ENCODE data around the gene KLF6. TPM values are rescaled to one million over a fixed set of nuclear protein-coding genes. Genes with fewer than 3 reads are reported as not detected.
A peak's percentile ranks its signal among the peaks of the same experiment; 100 is the strongest.

Gene KLF6
- total RNA-seq = 201 to 355 TPM (median 330 TPM) in 3 replicates
- long read RNA-seq, full-length matches to known transcripts = 344 of 429 reads
- long read RNA-seq, partial matches to known transcripts = 54 of 429 reads
- long read RNA-seq, other reads (novel, unspliced or antisense) = 31 of 429 reads

- peak; percentile 49 for TF ChIP-seq CTCF (IDR thresholded peaks at IDR 0.05)
- H3K9me3 Mint-ChIP-seq (ENCODE audit: low read depth) = peaks cover 4% of the 10 kb centered on the region
- DNase-seq (ENCODE audit: low spot score) = no peak
- H3K4me3 Mint-ChIP-seq (ENCODE audit: unreplicated experiment) = peak within 1 kb of the TSS; percentile 94
- H3K27ac Mint-ChIP-seq (ENCODE audit: unreplicated experiment) = peak within 1 kb of the TSS; percentile 99
- H3K36me3 Mint-ChIP-seq (ENCODE audit: low read depth) = peaks cover 48% of the 10 kb centered on the region
- no peaks in the 10 kb centered on the region for H3K27me3 Mint-ChIP-seq (ENCODE audit: low read depth)
- H3K4me1 Mint-ChIP-seq (ENCODE audit: low read depth) = peaks cover 35% of the 10 kb centered on the region
Observed at GRCh38 chr10:3784510-3785250, at the start of gene KLF6. TSS of gene KLF6 (minus strand) at chr10:3785209. CDS start at chr10:3785014, 195 bp downstream.

DNA sequence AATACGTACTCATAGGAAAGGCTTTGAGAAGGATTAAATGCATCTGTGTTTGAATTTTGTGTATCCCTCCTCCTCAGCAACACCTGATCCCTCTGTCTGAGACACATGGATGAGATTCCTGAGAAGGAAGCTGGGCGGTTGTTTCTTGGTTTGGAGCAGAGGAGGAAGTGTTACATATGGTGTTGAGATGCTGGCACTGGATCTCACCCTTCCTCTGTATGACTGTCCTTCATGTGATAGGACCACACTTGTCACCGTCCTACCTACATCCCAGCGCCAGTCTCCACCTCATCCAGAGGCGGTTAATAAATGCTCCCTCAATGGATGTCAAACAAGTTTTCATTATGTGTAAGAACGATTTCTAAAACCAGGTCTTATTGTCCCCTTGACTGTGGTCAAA is 49.4 kb upstream of the KLF6 start:
- Mint-ChIP-seq H3K27me3 (ENCODE audit: low read depth) (no peaks in the 10 kb centered on the region), H3K36me3 (ENCODE audit: low read depth) (no peaks in the 10 kb centered on the region), H3K27ac (ENCODE audit: unreplicated experiment) (no peak overlapping the region), H3K9me3 (ENCODE audit: low read depth) (no peaks in the 10 kb centered on the region), H3K4me1 (ENCODE audit: low read depth) (peaks cover 36% of the 10 kb centered on the region), H3K4me3 (ENCODE audit: unreplicated experiment) (no peak overlapping the region)
- TF ChIP-seq CTCF (IDR thresholded peaks at IDR 0.05) = no peak
- no peak for DNase-seq (ENCODE audit: low spot score)

DNA sequence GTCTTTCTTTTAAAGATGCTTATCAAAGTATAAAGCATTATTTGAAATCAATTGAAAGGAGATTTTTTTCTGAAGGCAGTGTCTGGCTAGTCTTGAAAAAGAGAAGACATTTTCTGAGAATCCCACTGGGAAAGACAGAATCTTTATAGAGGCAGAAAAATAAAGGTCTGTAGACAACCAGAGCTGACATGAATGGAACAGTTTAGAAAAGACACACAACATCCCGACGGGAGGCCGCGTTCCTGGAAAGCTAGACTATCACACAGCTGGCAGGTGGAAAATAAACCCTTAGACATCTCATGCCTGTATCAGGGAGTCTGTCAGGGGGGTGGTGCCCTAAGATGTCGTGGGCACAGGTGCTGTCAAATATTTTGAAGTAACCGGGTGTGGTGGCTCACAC is 48.0 kb upstream of the KLF6 start:
- Mint-ChIP-seq H3K9me3 (ENCODE audit: low read depth) (no peaks in the 10 kb centered on the region), H3K27ac (ENCODE audit: unreplicated experiment) (no peak overlapping the region), H3K4me1 (ENCODE audit: low read depth) (peaks cover 50% of the 10 kb centered on the region), H3K4me3 (ENCODE audit: unreplicated experiment) (no peak overlapping the region), H3K27me3 (ENCODE audit: low read depth) (no peaks in the 10 kb centered on the region), H3K36me3 (ENCODE audit: low read depth) (no peaks in the 10 kb centered on the region)
- TF ChIP-seq CTCF (IDR thresholded peaks at IDR 0.05) = no peak
- no peak for DNase-seq (ENCODE audit: low spot score)

- no peak overlapping the region for H3K27ac Mint-ChIP-seq (ENCODE audit: unreplicated experiment)
- no peak for TF ChIP-seq CTCF (IDR thresholded peaks at IDR 0.05)
- H3K4me1 Mint-ChIP-seq (ENCODE audit: low read depth) = peaks cover 58% of the 10 kb centered on the region
- no peaks in the 10 kb centered on the region for H3K27me3 Mint-ChIP-seq (ENCODE audit: low read depth)
- no peaks in the 10 kb centered on the region for H3K9me3 Mint-ChIP-seq (ENCODE audit: low read depth)
- no peak for DNase-seq (ENCODE audit: low spot score)
- H3K4me3 Mint-ChIP-seq (ENCODE audit: unreplicated experiment) = no peak overlapping the region
- no peaks in the 10 kb centered on the region for H3K36me3 Mint-ChIP-seq (ENCODE audit: low read depth)
Observed at GRCh38 chr10:3832022-3832786, 47.2 kb upstream of the KLF6 start.

DNA sequence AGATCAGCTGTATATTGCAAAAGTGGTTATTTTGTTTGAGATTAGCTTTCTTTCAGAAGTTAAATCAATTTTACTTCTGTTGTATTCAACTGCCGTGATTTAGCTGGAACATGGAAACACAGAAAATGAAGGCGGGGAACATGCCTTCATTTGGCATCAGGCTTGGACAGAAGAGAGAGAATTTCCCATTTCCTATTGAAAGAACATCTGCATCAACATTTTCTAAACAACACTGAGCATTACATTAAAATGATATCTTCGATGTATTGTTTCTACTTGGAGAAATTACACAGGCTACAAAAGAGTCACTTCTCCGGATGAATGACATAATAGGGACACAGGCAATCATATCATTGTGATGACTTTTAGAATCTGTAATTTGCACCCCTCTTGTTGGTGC is 46.6 kb upstream of the KLF6 start:
- Mint-ChIP-seq H3K27ac (ENCODE audit: unreplicated experiment) (no peak overlapping the region), H3K36me3 (ENCODE audit: low read depth) (no peaks in the 10 kb centered on the region), H3K27me3 (ENCODE audit: low read depth) (no peaks in the 10 kb centered on the region), H3K4me3 (ENCODE audit: unreplicated experiment) (no peak overlapping the region), H3K4me1 (ENCODE audit: low read depth) (peaks cover 62% of the 10 kb centered on the region), H3K9me3 (ENCODE audit: low read depth) (no peaks in the 10 kb centered on the region)
- DNase-seq (ENCODE audit: low spot score) = no peak
- TF ChIP-seq CTCF (IDR thresholded peaks at IDR 0.05) = no peak
